Fibroblast of the conjunctiva (primary cell): ENCODE measurements around the gene GBX1.

ENCODE experiments used
- DNase-seq: peaks from one replicate; pipeline ENCODE4 v3.0.0-alpha.2; 2010; ENCODE audit warnings: low read depth

GBX1 gene

GRCh38 chr7:151173386-151174245 is 6.1 kb upstream of the GBX1 start:
- no peak for DNase-seq

GRCh38 chr7:151172273-151173141 is 5.0 kb upstream of the GBX1 start:
- peak; percentile 31 for DNase-seq

GRCh38 chr7:151168787-151169162 is 1.3 kb upstream of the GBX1 start:
- no peak for DNase-seq

- no peak for DNase-seq
Observed at GRCh38 chr7:151168003-151168786, 701 bp upstream of the GBX1 start.

GRCh38 chr7:151166629-151167196 is 781 bp downstream of the GBX1 start:
- no peak for DNase-seq

GRCh38 chr7:151161757-151162156 is 5.7 kb downstream of the GBX1 start:
- DNase-seq, result no peak

- DNase-seq, result no peak
Observed at GRCh38 chr7:151157645-151158329, 9.7 kb downstream of the GBX1 start.

- DNase-seq, result no peak
Observed at GRCh38 chr7:151152643-151153513, 14.6 kb downstream of the GBX1 start.

- DNase-seq, result no peak
Observed at GRCh38 chr7:151150388-151150787, 17.1 kb downstream of the GBX1 start.

- no peak for DNase-seq
Observed at GRCh38 chr7:151148319-151149259, 18.9 kb downstream of the GBX1 start.

GRCh38 chr7:151146761-151147160 is 20.7 kb downstream of the GBX1 start:
- DNase-seq, result no peak

- DNase-seq, result no peak
Observed at GRCh38 chr7:151144387-151144786, 23.1 kb downstream of the GBX1 start.

- DNase-seq, result no peak
Observed at GRCh38 chr7:151143261-151144015, 24.1 kb downstream of the GBX1 start.

- no peak for DNase-seq
Observed at GRCh38 chr7:151142686-151143040, 24.8 kb downstream of the GBX1 start.

GRCh38 chr7:151141855-151142685 is 25.4 kb downstream of the GBX1 start:
- no peak for DNase-seq

- DNase-seq, result no peak
Observed at GRCh38 chr7:151141311-151141854, 26.1 kb downstream of the GBX1 start.

GRCh38 chr7:151140826-151141225 is 26.7 kb downstream of the GBX1 start:
- no peak for DNase-seq
